GM23338 (cell line): ENCODE data around the gene RBP7. TPM values are rescaled to one million over a fixed set of nuclear protein-coding genes. Genes with fewer than 3 reads are reported as not detected.

Experiments
- ATAC-seq: fragments of 200-7000 bp; cut with Tn5 transposase; 3 replicates; pipeline ENCODE4 v1.9.1; 2020
- DNase-seq: peaks from one replicate; pipeline ENCODE4 v3.0.0-alpha.2; 2015; ENCODE audit warnings: low spot score
- H2AFZ ChIP-seq: fragments of 200-600 bp; sonication (generic); 2 replicates; pipeline ENCODE4 v1.8.0; 2016; ENCODE audit warnings: antibody characterized with exemption, mild to moderate bottlenecking, moderate library complexity
- H3F3A ChIP-seq: fragments of 200-600 bp; sonication (generic); replicated peaks from 2 replicates; pipeline ENCODE4 v1.8.0; 2017; ENCODE audit warnings: antibody characterized with exemption, mixed run types, low read depth
- H3K27ac ChIP-seq: fragments of 200-600 bp; sonication (generic); 2 replicates; pipeline ENCODE4 v1.6.1; 2016; ENCODE audit warnings: low read depth
- H3K27me3 ChIP-seq: fragments of 200-600 bp; sonication (generic); 2 replicates; pipeline ENCODE4 v1.8.0; 2016; ENCODE audit warnings: mild to moderate bottlenecking, mixed run types, moderate library complexity; ENCODE audit not compliant: insufficient read depth
- H3K36me3 ChIP-seq: fragments of 200-600 bp; sonication (generic); 2 replicates; pipeline ENCODE4 v1.8.0; 2016; ENCODE audit warnings: mild to moderate bottlenecking; ENCODE audit not compliant: insufficient read depth
- H3K4me1 ChIP-seq: fragments of 200-600 bp; sonication (generic); 2 replicates; pipeline ENCODE4 v1.8.0; 2016; ENCODE audit warnings: mild to moderate bottlenecking, moderate library complexity; ENCODE audit not compliant: insufficient read depth
- H3K4me2 ChIP-seq: fragments of 200-600 bp; sonication (generic); 2 replicates; pipeline ENCODE4 v1.7.1; 2017; ENCODE audit warnings: mixed run types
- H3K4me3 ChIP-seq: fragments of 200-600 bp; sonication (generic); 2 replicates; pipeline ENCODE4 v1.6.1; 2016; ENCODE audit warnings: mixed run types
- H3K79me2 ChIP-seq: fragments of 200-600 bp; sonication (generic); replicated peaks from 2 replicates; pipeline ENCODE4 v1.8.0; 2017; ENCODE audit warnings: mild to moderate bottlenecking; ENCODE audit not compliant: insufficient read depth
- H3K9me2 ChIP-seq: fragments of 200-600 bp; sonication (generic); 2 replicates; pipeline ENCODE4 v1.8.0; 2017; ENCODE audit not compliant: insufficient read depth
- H4K20me1 ChIP-seq: fragments of 200-600 bp; sonication (generic); replicated peaks from 2 replicates; pipeline ENCODE4 v1.8.0; 2017; ENCODE audit warnings: mild to moderate bottlenecking; ENCODE audit not compliant: insufficient read depth
- H3K27ac Mint-ChIP-seq: 2 replicates; pipeline ENCODE4 v1.8.0; 2020; ENCODE audit warnings: inconsistent platforms, mild to moderate bottlenecking, moderate library complexity, mixed read lengths
- H3K27me3 Mint-ChIP-seq: 3 replicates; pipeline ENCODE4 v1.8.0; 2022; ENCODE audit warnings: low read depth, mild to moderate bottlenecking, moderate library complexity, mixed read lengths, inconsistent platforms; ENCODE audit not compliant: insufficient read depth, poor library complexity
- H3K36me3 Mint-ChIP-seq: 3 replicates; pipeline ENCODE4 v1.8.0; 2021; ENCODE audit warnings: low read depth, mild to moderate bottlenecking, inconsistent platforms, moderate library complexity, mixed read lengths
- H3K4me1 Mint-ChIP-seq: 3 replicates; pipeline ENCODE4 v1.8.0; 2020; ENCODE audit warnings: mild to moderate bottlenecking, inconsistent platforms, mixed read lengths
- H3K4me3 Mint-ChIP-seq: 3 replicates; pipeline ENCODE4 v1.8.0; 2021; ENCODE audit warnings: moderate library complexity, mild to moderate bottlenecking, inconsistent platforms, mixed read lengths
- H3K9me3 Mint-ChIP-seq: 3 replicates; pipeline ENCODE4 v1.8.0; 2020; ENCODE audit warnings: moderate library complexity, mild to moderate bottlenecking, inconsistent platforms, mixed read lengths
- CTCF ChIP-seq, 2 experiments: fragments of 200-600 bp in 1 of 2; sonication (generic) in 1 of 2; conservative IDR thresholded peaks; 2 replicates each; pipeline versions ENCODE4 v1.5.1 to v1.6.1; 2016 to 2017; ENCODE audit warnings: antibody characterized with exemption in 2 of 2, low read depth in 2 of 2, mild to moderate bottlenecking in 2 of 2, moderate library complexity in 1 of 2
- EZH2 ChIP-seq: fragments of 200-600 bp; sonication (generic); IDR thresholded peaks from one replicate; pipeline ENCODE4 v1.8.0; 2017; ENCODE audit warnings: antibody characterized with exemption, mild to moderate bottlenecking, low read depth; ENCODE audit not compliant: unreplicated experiment
- EZH2phosphoT487 ChIP-seq: fragments of 200-600 bp; sonication (generic); IDR thresholded peaks from one replicate; pipeline ENCODE4 v1.8.1; 2018; ENCODE audit warnings: antibody characterized with exemption; ENCODE audit not compliant: unreplicated experiment
- POLR2AphosphoS5 ChIP-seq: IDR thresholded peaks from 2 replicates; pipeline ENCODE4 v1.6.1; 2016; ENCODE audit warnings: antibody characterized with exemption, low read depth
- ZNF462 ChIP-seq: fragments of 250-450 bp; sonication (Bioruptor Pico); IDR thresholded peaks from 2 replicates; pipeline ENCODE4 v1.5.0; 2020; ENCODE audit warnings: mild to moderate bottlenecking, moderate library complexity
- polyA plus RNA-seq: library from polyadenylated mRNA; unstranded; fragments of >200 nt; fragmentation: Nextera tagmentation; extraction: Ambion mirVana; gene quantifications from 2 replicates; pipeline ENCODE4 v1.2.1, GENCODE V29; 2016
- total RNA-seq: library from RNA; depleted of rRNA; stranded (reverse); fragments of >200 nt; shearing (Covaris generic); gene quantifications from 2 replicates; pipeline ENCODE4 v1.2.3, GENCODE V29; 2014

RBP7 gene
- total and polyA plus RNA-seq, 2 experiments from 2014 or later: 3.2 to 16.7 TPM

GRCh38 chr1:10063878-10064277, 66.8 kb downstream of the RBP7 start (continued):
- no peak for TF ChIP-seq ZNF462 (CRISPR knock-in tag)
- no peak for TF ChIP-seq EZH2
- no peak for TF ChIP-seq EZH2phosphoT487

GRCh38 chr1:10064416-10065343, 67.7 kb downstream of the RBP7 start:
- Mint-ChIP-seq H3K4me3 (no peak overlapping the region), H3K27me3 (peaks cover 2% of the 10 kb centered on the region), H3K27ac (peak overlapping the region; percentile 4; the same call in 1 of the 2 replicates), H3K36me3 (no peaks in the 10 kb centered on the region), H3K4me1 (peaks cover 20% of the 10 kb centered on the region), H3K9me3 (no peaks in the 10 kb centered on the region)
- no peak overlapping the region for H2AFZ ChIP-seq
- H3K27me3 ChIP-seq: no peaks in the 10 kb centered on the region
- H3K9me2 ChIP-seq: no peaks in the 10 kb centered on the region
- H3K4me2 ChIP-seq: no peak overlapping the region
- peaks cover 33% of the 10 kb centered on the region; the same call in 1 of the 2 replicates for H3K4me1 ChIP-seq
- DNase-seq (no peak), ATAC-seq (no peak)
- peaks cover 97% of the 10 kb centered on the region for H3K79me2 ChIP-seq
- no peak overlapping the region for H3K4me3 ChIP-seq
- H3F3A ChIP-seq: no peaks in the 10 kb centered on the region
- H3K27ac ChIP-seq: peak overlapping the region; percentile 32
- H4K20me1 ChIP-seq: peaks cover 12% of the 10 kb centered on the region
- H3K36me3 ChIP-seq: no peaks in the 10 kb centered on the region; the same call in 1 of the 2 replicates
- TF ChIP-seq POLR2AphosphoS5: no peak
- no peak for TF ChIP-seq ZNF462 (CRISPR knock-in tag)
- no peak for TF ChIP-seq CTCF (conservative IDR thresholded peaks at IDR 0.05; ENCODE audit: low read depth in 2 of 2)
